SK-N-SH (cell line): ENCODE data around the gene THAP2. TPM values are rescaled to one million over a fixed set of nuclear protein-coding genes. Genes with fewer than 3 reads are reported as not detected.

Source experiments
- CTCF ChIA-PET: fragments of 300-600, 350-600 bp; formaldehyde crosslinking; extraction: SDS; loops from one replicate; lab custom pipeline; 2021; lab: Yijun Ruan, JAX
- POLR2A ChIA-PET: fragments of 350-600 bp; sonication (Branson Sonifier 250); formaldehyde crosslinking; extraction: SDS; loops from one replicate; lab custom pipeline; 2020; ENCODE audit warnings: antibody characterized with exemption, inconsistent platforms; lab: Yijun Ruan, JAX
- DNase-seq: peaks from one replicate; pipeline ENCODE4 v3.0.0; 2012
- H2AFZ ChIP-seq: fragments of 200-600 bp; sonication (generic); 2 replicates; pipeline ENCODE4 v1.8.1; 2016; ENCODE audit warnings: antibody characterized with exemption, mild to moderate bottlenecking, low read depth
- H3F3A ChIP-seq: fragments of 200-600 bp; sonication (generic); replicated peaks from 2 replicates; pipeline ENCODE3; 2016; ENCODE audit warnings: antibody characterized with exemption, mild to moderate bottlenecking; ENCODE audit not compliant: insufficient read depth
- H3K27ac ChIP-seq, 2 experiments: fragments of 200-500 bp in 1 of 2; fragments of 200-600 bp in 1 of 2; sonication (Bioruptor generic) in 1 of 2; sonication (generic), shearing (Covaris generic) in 1 of 2; 2 replicates each; pipeline versions ENCODE4 v1.5.1 to v1.6.1; 2014 to 2016; ENCODE audit warnings: low read depth in 2 of 2, inconsistent platforms in 1 of 2, low read length in 1 of 2, mild to moderate bottlenecking in 1 of 2, mixed read lengths in 1 of 2
- H3K27me3 ChIP-seq: fragments of 200-600 bp; sonication (generic), shearing (Covaris generic); 2 replicates; pipeline ENCODE4 v1.6.1; 2016; ENCODE audit warnings: mixed run types; ENCODE audit not compliant: insufficient read depth
- H3K36me3 ChIP-seq, 2 experiments: fragments of 200-500 bp in 1 of 2; fragments of 200-600 bp in 1 of 2; sonication (Bioruptor generic) in 1 of 2; sonication (generic) in 1 of 2; replicated peaks in 1 of 2; 2 replicates each; pipeline versions ENCODE3 to v1.5.1; 2014 to 2016; ENCODE audit warnings: low read length in 1 of 2, mild to moderate bottlenecking in 1 of 2; ENCODE audit not compliant: insufficient read depth in 2 of 2, control insufficient read depth in 1 of 2
- H3K4me1 ChIP-seq, 2 experiments: fragments of 200-500 bp in 1 of 2; fragments of 200-600 bp in 1 of 2; sonication (Bioruptor generic) in 1 of 2; sonication (generic), shearing (Covaris generic) in 1 of 2; 2 replicates each; pipeline versions ENCODE4 v1.5.1 to v1.6.1; 2014 to 2016; ENCODE audit warnings: low read depth in 1 of 2, low read length in 1 of 2, mixed run types in 1 of 2; ENCODE audit not compliant: insufficient read depth in 2 of 2, control insufficient read depth in 1 of 2
- H3K4me2 ChIP-seq: fragments of 200-600 bp; sonication (generic), shearing (Covaris generic); 2 replicates; pipeline ENCODE4 v1.6.1; 2017; ENCODE audit warnings: mixed run types
- H3K4me3 ChIP-seq, 2 experiments: fragments of 200-500 bp in 1 of 2; fragments of 200-600 bp in 1 of 2; sonication (Bioruptor generic) in 1 of 2; sonication (generic), shearing (Covaris generic) in 1 of 2; 2 replicates each; pipeline versions ENCODE4 v1.5.1 to v1.8.1; 2014 to 2016; ENCODE audit warnings: low read depth in 2 of 2, inconsistent platforms in 1 of 2, low read length in 1 of 2, mild to moderate bottlenecking in 1 of 2, mixed read lengths in 1 of 2, moderate library complexity in 1 of 2
- H3K79me2 ChIP-seq: fragments of 200-600 bp; sonication (generic); 2 replicates; pipeline ENCODE4 v1.8.1; 2017; ENCODE audit warnings: mild to moderate bottlenecking; ENCODE audit not compliant: insufficient read depth
- H3K9ac ChIP-seq: fragments of 200-600 bp; sonication (generic); 2 replicates; pipeline ENCODE4 v1.6.1; 2017; ENCODE audit warnings: mixed run types
- H3K9me2 ChIP-seq: fragments of 200-600 bp; sonication (generic); 2 replicates; pipeline ENCODE4 v1.6.1; 2017; ENCODE audit warnings: mixed run types
- H3K9me3 ChIP-seq: fragments of 200-600 bp; sonication (generic); 2 replicates; pipeline ENCODE4 v1.6.1; 2017; ENCODE audit warnings: mixed run types, mild to moderate bottlenecking, moderate library complexity
- H4K20me1 ChIP-seq: fragments of 200-600 bp; sonication (generic); 2 replicates; pipeline ENCODE4 v1.6.1; 2017; ENCODE audit warnings: mild to moderate bottlenecking, mixed run types; ENCODE audit not compliant: insufficient read depth
- FOSL2 ChIP-seq: IDR thresholded peaks from 2 replicates; pipeline ENCODE4 v1.4.0; 2012; ENCODE audit warnings: low read depth, mild to moderate bottlenecking, moderate library complexity, borderline replicate concordance
- FOXM1 ChIP-seq: IDR thresholded peaks from 2 replicates; pipeline ENCODE4 v1.4.0; 2012; ENCODE audit warnings: low read depth, mild to moderate bottlenecking
- JUND ChIP-seq: IDR thresholded peaks from 2 replicates; pipeline ENCODE4 v1.4.0; 2012
- MEF2A ChIP-seq: IDR thresholded peaks from 2 replicates; pipeline ENCODE4 v1.4.0; 2012; ENCODE audit warnings: low read depth, borderline replicate concordance
- MXI1 ChIP-seq: IDR thresholded peaks from 2 replicates; pipeline ENCODE4 v1.6.1; 2012; ENCODE audit warnings: mild to moderate bottlenecking, low read depth, low read length, improper control_type of control experiment
- RCOR1 ChIP-seq: fragments of 150-350 bp; IDR thresholded peaks from 2 replicates; pipeline ENCODE4 v1.6.1; 2017; ENCODE audit warnings: antibody characterized with exemption, low read length
- SIN3A ChIP-seq: IDR thresholded peaks from 2 replicates; pipeline ENCODE4 v1.6.1; 2012; ENCODE audit warnings: low read depth, mild to moderate bottlenecking, low read length, moderate library complexity, borderline replicate concordance
- SMC3 ChIP-seq: IDR thresholded peaks from 2 replicates; pipeline ENCODE4 v1.6.1; 2012; ENCODE audit warnings: low read depth, low read length, improper control_type of control experiment
- TAF1 ChIP-seq: IDR thresholded peaks from 2 replicates; pipeline ENCODE4 v1.6.1; 2012; ENCODE audit warnings: low read depth, mild to moderate bottlenecking, low read length, moderate library complexity, borderline replicate concordance
- TCF12 ChIP-seq: IDR thresholded peaks from 2 replicates; pipeline ENCODE4 v1.4.0; 2012
- TEAD4 ChIP-seq: IDR thresholded peaks from 2 replicates; pipeline ENCODE4 v1.4.0; 2012; ENCODE audit warnings: mild to moderate bottlenecking, borderline replicate concordance; ENCODE audit not compliant: insufficient read depth
- USF1 ChIP-seq: IDR thresholded peaks from 2 replicates; pipeline ENCODE4 v1.4.0; 2012; ENCODE audit warnings: low read depth, borderline replicate concordance
- polyA plus RNA-seq, 3 experiments: library from polyadenylated mRNA; depleted of rRNA; stranded (reverse); fragments of >200 nt; gene quantifications; 2 replicates each; pipeline ENCODE4 v1.2.3, GENCODE V29; 2012
- TF ChIP-seq, protein P1 (sequence below): IDR thresholded peaks from 2 replicates; pipeline ENCODE4; 2012
- TF ChIP-seq, protein P2 (sequence below): IDR thresholded peaks from 2 replicates; pipeline ENCODE4 v1.6.1; 2012; ENCODE audit warnings: mild to moderate bottlenecking, low read depth, low read length, moderate library complexity
- TF ChIP-seq, protein P3 (sequence below): fragments of 150-350 bp; IDR thresholded peaks from 2 replicates; pipeline ENCODE4 v1.6.1; 2017; ENCODE audit warnings: antibody characterized with exemption, low read length, low read depth, borderline replicate concordance

THAP2 gene
- polyA plus RNA-seq, 1 of the 3 experiments (the other 2 are of a cell fraction), result 2.9 TPM

- no peak overlapping the region for H3K4me3 ChIP-seq
- H3K9me2 ChIP-seq, result no peaks in the 10 kb centered on the region
- no peaks in the 10 kb centered on the region for H4K20me1 ChIP-seq
- POLR2A ChIA-PET, result no interaction called here
- H3K4me2 ChIP-seq, result no peak overlapping the region
- H2AFZ ChIP-seq, result no peak overlapping the region
- DNase-seq, result no peak
- TF ChIP-seq, protein P1, sequence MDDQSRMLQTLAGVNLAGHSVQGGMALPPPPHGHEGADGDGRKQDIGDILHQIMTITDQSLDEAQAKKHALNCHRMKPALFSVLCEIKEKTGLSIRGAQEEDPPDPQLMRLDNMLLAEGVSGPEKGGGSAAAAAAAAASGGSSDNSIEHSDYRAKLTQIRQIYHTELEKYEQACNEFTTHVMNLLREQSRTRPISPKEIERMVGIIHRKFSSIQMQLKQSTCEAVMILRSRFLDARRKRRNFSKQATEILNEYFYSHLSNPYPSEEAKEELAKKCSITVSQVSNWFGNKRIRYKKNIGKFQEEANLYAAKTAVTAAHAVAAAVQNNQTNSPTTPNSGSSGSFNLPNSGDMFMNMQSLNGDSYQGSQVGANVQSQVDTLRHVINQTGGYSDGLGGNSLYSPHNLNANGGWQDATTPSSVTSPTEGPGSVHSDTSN, result no peak
- TF ChIP-seq RCOR1 (no peak), FOXM1 (no peak), TCF12 (no peak), SIN3A (no peak), MEF2A (no peak), SMC3 (no peak), USF1 (no peak), JUND (no peak), TAF1 (no peak), FOSL2 (no peak), TEAD4 (no peak), MXI1 (no peak)
- TF ChIP-seq, protein P2, sequence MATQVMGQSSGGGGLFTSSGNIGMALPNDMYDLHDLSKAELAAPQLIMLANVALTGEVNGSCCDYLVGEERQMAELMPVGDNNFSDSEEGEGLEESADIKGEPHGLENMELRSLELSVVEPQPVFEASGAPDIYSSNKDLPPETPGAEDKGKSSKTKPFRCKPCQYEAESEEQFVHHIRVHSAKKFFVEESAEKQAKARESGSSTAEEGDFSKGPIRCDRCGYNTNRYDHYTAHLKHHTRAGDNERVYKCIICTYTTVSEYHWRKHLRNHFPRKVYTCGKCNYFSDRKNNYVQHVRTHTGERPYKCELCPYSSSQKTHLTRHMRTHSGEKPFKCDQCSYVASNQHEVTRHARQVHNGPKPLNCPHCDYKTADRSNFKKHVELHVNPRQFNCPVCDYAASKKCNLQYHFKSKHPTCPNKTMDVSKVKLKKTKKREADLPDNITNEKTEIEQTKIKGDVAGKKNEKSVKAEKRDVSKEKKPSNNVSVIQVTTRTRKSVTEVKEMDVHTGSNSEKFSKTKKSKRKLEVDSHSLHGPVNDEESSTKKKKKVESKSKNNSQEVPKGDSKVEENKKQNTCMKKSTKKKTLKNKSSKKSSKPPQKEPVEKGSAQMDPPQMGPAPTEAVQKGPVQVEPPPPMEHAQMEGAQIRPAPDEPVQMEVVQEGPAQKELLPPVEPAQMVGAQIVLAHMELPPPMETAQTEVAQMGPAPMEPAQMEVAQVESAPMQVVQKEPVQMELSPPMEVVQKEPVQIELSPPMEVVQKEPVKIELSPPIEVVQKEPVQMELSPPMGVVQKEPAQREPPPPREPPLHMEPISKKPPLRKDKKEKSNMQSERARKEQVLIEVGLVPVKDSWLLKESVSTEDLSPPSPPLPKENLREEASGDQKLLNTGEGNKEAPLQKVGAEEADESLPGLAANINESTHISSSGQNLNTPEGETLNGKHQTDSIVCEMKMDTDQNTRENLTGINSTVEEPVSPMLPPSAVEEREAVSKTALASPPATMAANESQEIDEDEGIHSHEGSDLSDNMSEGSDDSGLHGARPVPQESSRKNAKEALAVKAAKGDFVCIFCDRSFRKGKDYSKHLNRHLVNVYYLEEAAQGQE, result no peak
- TF ChIP-seq, protein P3, sequence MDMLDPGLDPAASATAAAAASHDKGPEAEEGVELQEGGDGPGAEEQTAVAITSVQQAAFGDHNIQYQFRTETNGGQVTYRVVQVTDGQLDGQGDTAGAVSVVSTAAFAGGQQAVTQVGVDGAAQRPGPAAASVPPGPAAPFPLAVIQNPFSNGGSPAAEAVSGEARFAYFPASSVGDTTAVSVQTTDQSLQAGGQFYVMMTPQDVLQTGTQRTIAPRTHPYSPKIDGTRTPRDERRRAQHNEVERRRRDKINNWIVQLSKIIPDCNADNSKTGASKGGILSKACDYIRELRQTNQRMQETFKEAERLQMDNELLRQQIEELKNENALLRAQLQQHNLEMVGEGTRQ, result no peak
- H3K27me3 ChIP-seq, result no peaks in the 10 kb centered on the region
- H3K9ac ChIP-seq, result no peak overlapping the region
- H3K27ac ChIP-seq, result no peak overlapping the region
- CTCF ChIA-PET, result interaction anchor here (0.9 to 4.6 kb wide), 2 partner anchors 107 to 222 kb away, joined by 4 to 33 read pairs; no protein-coding TSS in a partner anchor
- no peaks in the 10 kb centered on the region for H3K9me3 ChIP-seq
- peaks cover 20% of the 10 kb centered on the region for H3F3A ChIP-seq
- H3K4me1 ChIP-seq, result peaks cover 0 to 12% of the 10 kb centered on the region in 2 experiments; a peak in 2 of 4 replicates
- peaks cover 79 to 94% of the 10 kb centered on the region in 2 experiments for H3K36me3 ChIP-seq
- H3K79me2 ChIP-seq, result peaks cover 39% of the 10 kb centered on the region
Measured at GRCh38 chr12:71638499-71638898, 25.6 kb upstream of the THAP2 start.
